Activated T-cell treated with anti-CD3 and anti-CD28 coated beads for 1 hour (primary cell): ENCODE measurements around the gene CERS3.

ENCODE experiments used
- DNase-seq: peaks from one replicate; pipeline ENCODE4 v3.0.0-alpha.2; 2020; ENCODE audit warnings: low read depth

Gene CERS3

GRCh38 chr15:100528833-100529428, at the start of gene CERS3:
Gene CERS3, minus strand, starts transcription at chr15:100528950. Its CDS starts 27,101 bp downstream, at chr15:100501849.
- no peak for DNase-seq

- no peak for DNase-seq
These were observed 44.8 kb upstream of the CERS3 start for GRCh38 chr15:100573526-100573925.

- DNase-seq: no peak
These were observed 43.7 kb upstream of the CERS3 start for GRCh38 chr15:100572362-100572983.

GRCh38 chr15:100571592-100572167, 42.9 kb upstream of the CERS3 start:
- DNase-seq: no peak

- DNase-seq: no peak
These were observed 42.1 kb upstream of the CERS3 start for GRCh38 chr15:100570735-100571313.

- DNase-seq: no peak
These were observed 41.5 kb upstream of the CERS3 start for GRCh38 chr15:100570275-100570674.

GRCh38 chr15:100569391-100569790, 40.6 kb upstream of the CERS3 start:
- DNase-seq: no peak

GRCh38 chr15:100566850-100567628, 38.3 kb upstream of the CERS3 start:
- DNase-seq: no peak

GRCh38 chr15:100565591-100565990, 36.8 kb upstream of the CERS3 start:
- DNase-seq: no peak

- no peak for DNase-seq
These were observed 31.6 kb upstream of the CERS3 start for GRCh38 chr15:100560323-100560722.

- DNase-seq: no peak
These were observed 30.6 kb upstream of the CERS3 start for GRCh38 chr15:100559330-100559729.

GRCh38 chr15:100558771-100559254, 30.1 kb upstream of the CERS3 start:
- no peak for DNase-seq

GRCh38 chr15:100553468-100553867, 24.7 kb upstream of the CERS3 start:
- DNase-seq: no peak

GRCh38 chr15:100547961-100548360, 19.2 kb upstream of the CERS3 start:
- no peak for DNase-seq

- DNase-seq: no peak
These were observed 16.2 kb upstream of the CERS3 start for GRCh38 chr15:100544946-100545345.

GRCh38 chr15:100544338-100544841, 15.6 kb upstream of the CERS3 start:
- DNase-seq: no peak

- DNase-seq: no peak
These were observed 13.5 kb upstream of the CERS3 start for GRCh38 chr15:100542290-100542689.

GRCh38 chr15:100537331-100537730, 8.6 kb upstream of the CERS3 start:
- DNase-seq: no peak

GRCh38 chr15:100536733-100537132, 8.0 kb upstream of the CERS3 start:
- DNase-seq: no peak

- no peak for DNase-seq
These were observed 5.1 kb upstream of the CERS3 start for GRCh38 chr15:100533886-100534285.

GRCh38 chr15:100531823-100532327, 3.1 kb upstream of the CERS3 start:
- DNase-seq: no peak

- DNase-seq: no peak
These were observed 2.5 kb upstream of the CERS3 start for GRCh38 chr15:100531204-100531603.
